LNCAP (cell line): ENCODE results near the gene CUBN.

Experiments used
- TF ChIP-seq, protein P1 (sequence below): fragments of 450-650 bp; IDR thresholded peaks from 2 replicates; pipeline ENCODE4 v1.5.1; 2017; ENCODE audit warnings: mild to moderate bottlenecking

Gene CUBN

DNA sequence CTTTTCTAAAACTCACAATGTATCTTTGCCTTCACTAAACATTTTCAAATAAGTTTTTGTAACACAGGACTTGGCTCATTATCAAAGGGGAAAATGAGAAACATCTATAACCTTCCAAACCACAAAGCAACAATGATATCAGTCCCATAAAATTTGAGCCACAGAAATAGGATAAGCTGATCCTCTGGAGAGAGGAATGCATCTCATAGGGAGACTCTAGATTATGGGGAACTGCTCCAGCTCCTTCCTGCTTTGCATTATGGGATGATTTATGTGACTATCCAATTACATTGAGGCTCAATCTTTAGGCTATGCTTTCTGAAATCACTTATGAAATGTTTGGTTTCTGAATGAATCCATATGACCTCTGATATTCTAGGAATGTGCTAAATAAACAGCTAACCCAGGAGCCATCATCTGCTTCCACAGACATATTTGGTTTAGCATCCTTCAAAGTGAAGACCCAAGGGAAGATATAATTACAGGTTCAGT lies 70.4 kb downstream of the CUBN start:
- TF ChIP-seq, protein P1, sequence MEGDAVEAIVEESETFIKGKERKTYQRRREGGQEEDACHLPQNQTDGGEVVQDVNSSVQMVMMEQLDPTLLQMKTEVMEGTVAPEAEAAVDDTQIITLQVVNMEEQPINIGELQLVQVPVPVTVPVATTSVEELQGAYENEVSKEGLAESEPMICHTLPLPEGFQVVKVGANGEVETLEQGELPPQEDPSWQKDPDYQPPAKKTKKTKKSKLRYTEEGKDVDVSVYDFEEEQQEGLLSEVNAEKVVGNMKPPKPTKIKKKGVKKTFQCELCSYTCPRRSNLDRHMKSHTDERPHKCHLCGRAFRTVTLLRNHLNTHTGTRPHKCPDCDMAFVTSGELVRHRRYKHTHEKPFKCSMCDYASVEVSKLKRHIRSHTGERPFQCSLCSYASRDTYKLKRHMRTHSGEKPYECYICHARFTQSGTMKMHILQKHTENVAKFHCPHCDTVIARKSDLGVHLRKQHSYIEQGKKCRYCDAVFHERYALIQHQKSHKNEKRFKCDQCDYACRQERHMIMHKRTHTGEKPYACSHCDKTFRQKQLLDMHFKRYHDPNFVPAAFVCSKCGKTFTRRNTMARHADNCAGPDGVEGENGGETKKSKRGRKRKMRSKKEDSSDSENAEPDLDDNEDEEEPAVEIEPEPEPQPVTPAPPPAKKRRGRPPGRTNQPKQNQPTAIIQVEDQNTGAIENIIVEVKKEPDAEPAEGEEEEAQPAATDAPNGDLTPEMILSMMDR = no peak

DNA sequence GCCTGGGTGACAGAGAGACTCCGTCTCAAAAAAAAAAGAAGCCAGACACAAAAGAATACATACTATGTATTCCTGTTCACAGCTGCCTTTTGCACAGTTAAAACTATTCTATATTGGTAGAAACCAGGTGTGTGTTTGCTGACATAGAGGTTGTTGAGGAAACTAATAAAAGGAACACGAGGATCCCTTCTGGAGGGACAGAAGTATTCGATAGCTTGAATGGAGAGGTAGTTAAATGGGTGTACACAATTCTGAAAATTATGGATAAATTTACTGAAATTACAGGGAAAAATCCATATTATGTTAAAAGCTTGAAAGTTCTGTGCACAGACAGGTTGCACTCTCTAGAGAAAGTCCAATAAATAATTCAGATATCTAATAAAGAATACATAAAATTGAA lies 71.5 kb downstream of the CUBN start:
- TF ChIP-seq, protein P1 = no peak

DNA sequence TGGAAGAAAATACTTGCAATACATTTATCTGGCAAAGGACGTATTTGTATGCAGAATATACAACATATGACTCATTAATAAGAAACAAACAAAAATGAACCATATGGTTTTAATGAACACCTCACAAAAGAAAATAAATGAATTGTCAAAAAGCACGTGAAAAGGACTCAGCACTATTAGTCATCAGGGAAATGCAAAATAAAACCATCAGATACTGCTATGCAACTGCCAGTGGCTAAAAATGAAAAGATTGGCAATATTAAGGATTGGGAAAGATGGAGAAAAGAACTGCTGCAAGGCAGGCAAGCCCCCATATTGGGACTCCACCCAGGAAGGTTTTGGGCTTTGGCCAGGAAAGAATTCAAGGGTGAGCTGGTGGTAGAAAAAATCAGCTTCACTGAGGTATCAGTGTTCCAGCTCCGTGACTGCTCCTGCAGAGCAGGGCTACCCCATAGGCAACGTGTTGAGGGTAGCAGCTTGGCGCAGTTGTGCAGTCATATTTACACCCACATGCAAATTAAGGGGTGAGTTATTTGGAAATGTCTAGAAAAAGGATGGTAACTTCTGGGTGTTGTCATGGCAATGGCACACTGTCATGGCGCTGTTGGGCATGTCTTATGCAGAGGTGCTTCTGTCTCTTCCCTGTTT lies 72.7 kb downstream of the CUBN start:
- TF ChIP-seq, protein P1 = no peak

DNA sequence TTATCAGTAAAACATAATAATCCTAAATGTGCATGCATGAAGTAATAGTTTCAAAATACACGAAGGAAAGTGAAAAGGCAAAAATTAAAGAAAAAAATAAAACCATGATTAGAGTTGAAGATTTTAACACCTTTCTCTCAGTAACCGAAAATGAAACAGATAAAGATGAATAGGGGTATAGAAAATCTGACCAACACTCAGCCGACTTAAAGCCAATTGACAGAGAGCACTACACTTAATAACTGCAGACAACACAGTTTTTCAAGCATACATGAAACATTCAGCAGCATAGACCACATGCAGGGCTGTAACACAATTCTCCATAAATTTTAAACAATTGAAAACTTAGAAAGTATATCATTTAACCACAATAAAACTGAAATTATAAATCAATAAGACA lies 76.1 kb downstream of the CUBN start:
- TF ChIP-seq, protein P1 = no peak

DNA sequence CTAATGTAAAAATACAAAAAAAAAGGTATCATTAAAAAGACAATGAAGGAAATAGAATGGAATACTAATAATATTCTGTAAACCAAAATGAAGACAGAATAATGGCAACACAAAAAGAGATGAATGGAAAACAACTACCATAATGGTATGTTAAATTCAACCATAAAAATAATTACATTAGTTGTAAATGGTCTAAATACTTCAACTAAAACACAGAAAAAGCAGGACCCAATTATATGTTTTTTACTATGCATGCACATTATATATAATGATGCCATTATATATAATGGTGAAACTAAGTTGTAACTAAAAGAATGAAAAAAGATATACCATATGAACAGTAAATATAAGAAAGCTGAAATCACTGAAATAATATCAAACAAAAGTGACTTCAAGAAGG lies 76.5 kb downstream of the CUBN start:
- TF ChIP-seq, protein P1 = no peak

DNA sequence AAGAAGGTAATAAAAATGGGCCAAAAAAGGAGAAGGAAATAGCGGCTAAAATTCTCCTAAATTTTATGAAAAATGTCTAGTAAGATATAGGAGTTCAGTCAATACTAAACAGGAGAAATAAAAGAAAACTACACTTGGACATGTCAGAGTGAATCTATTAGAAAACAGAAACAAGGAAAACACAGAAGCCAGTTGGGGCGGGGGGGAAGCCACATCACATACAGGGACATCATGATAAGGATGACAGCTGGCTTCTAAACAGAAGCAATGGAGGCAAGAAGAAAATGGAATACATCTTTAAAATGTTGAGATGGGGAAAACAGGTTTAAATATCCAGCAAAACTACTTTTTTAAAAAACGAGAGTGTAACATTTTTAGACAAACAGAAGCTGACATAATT lies 77.8 kb downstream of the CUBN start:
- TF ChIP-seq, protein P1 = no peak

DNA sequence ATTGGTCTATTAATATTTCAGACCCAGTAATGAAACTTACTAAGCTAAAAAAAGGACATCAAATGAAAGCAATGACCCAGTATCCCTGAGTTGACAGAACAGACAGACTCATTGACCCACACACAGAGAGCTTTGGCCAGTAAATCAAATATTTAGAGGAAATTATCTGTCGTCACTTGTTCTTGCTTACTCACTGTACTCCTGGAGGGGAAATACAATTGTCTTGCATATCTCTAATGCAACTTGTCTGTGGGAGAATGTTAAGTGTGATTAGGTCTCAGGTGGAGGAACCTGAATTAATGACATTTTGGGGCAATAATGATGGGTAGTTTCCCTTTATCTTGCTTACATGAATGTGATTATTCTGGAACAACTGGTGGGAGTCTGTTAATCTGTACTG lies 80.4 kb downstream of the CUBN start:
- TF ChIP-seq, protein P1 = no peak

DNA sequence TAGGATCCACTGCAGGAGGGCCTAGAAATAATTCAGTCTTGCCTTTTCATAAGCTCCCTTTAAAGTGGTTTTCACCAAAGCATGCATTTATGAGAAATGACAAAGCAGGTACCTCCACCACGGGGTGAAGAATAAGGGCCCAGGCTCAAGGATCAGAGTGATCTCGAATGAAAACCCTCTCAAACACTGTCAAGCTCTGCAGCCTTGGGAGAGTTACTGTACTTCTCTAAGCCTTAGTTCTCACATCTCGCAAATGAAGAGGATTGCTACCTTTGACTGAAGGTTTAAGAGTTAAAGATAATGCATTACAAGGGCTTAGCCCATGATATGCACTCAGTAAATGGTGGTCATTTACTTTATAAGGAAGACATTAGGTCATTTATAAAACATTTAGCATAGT lies 81.7 kb downstream of the CUBN start:
- TF ChIP-seq, protein P1 = no peak
